Lung (tissue), 12 donors: ENCODE results near the gene DCLK1. TPM values are rescaled to one million over a fixed set of nuclear protein-coding genes. Genes with fewer than 3 reads are reported as not detected.

ENCODE experiments used
- ATAC-seq: fragments of 200-7000 bp; cut with Tn5 transposase; one replicate; pipeline ENCODE4 v1.9.1; 2020; ENCODE audit warnings: moderate number of reproducible peaks; ENCODE audit not compliant: insufficient read depth, low FRiP score
- DNase-seq, 3 donors: peaks; one replicate each; pipeline ENCODE4 v3.0.0-alpha.2; 2013 to 2017
- H3K27ac ChIP-seq, 2 donors: one replicate each; pipeline ENCODE4 v1.5.1; 2013; ENCODE audit warnings: mild to moderate bottlenecking in 2 of 2, moderate library complexity in 2 of 2, control low read depth in 1 of 2, inconsistent platforms in 1 of 2, low read depth in 1 of 2, low read length in 1 of 2
- H3K27me3 ChIP-seq, 3 donors: one replicate each; pipeline ENCODE4 v1.5.1; 2013; ENCODE audit warnings: low read length in 2 of 3; ENCODE audit not compliant: control insufficient read depth in 3 of 3, insufficient read depth in 3 of 3
- H3K36me3 ChIP-seq, 4 donors: one replicate each; pipeline ENCODE4 v1.5.1; 2013; ENCODE audit warnings: low read length in 4 of 4, mild to moderate bottlenecking in 1 of 4, moderate library complexity in 1 of 4; ENCODE audit not compliant: control insufficient read depth in 4 of 4, insufficient read depth in 4 of 4
- H3K4me1 ChIP-seq, 5 donors: one replicate each; pipeline ENCODE4 v1.5.1; 2013; ENCODE audit warnings: low read length in 5 of 5, mild to moderate bottlenecking in 2 of 5, moderate library complexity in 1 of 5; ENCODE audit not compliant: control insufficient read depth in 5 of 5, insufficient read depth in 5 of 5
- H3K4me3 ChIP-seq: one replicate; pipeline ENCODE4 v1.5.1; 2013; ENCODE audit warnings: mild to moderate bottlenecking, control low read depth, moderate library complexity
- H3K9ac ChIP-seq, 2 donors: one replicate each; pipeline ENCODE4 v1.5.1; 2013; ENCODE audit warnings: low read length in 2 of 2, control low read depth in 1 of 2; ENCODE audit not compliant: insufficient read depth in 1 of 2
- H3K9me3 ChIP-seq, 4 donors: one replicate each; pipeline ENCODE4 v1.5.1; 2013; ENCODE audit warnings: low read length in 3 of 4, mild to moderate bottlenecking in 1 of 4, moderate library complexity in 1 of 4; ENCODE audit not compliant: control insufficient read depth in 4 of 4, insufficient read depth in 3 of 4
- WGBS, 2 donors: extraction: QIAGEN DNeasy Blood & Tissue Kit; methylation state at CpG; one replicate each; pipeline ENCODE4 v1.1.7; 2013; 5-methylcytosine and 5-hydroxymethylcytosine counted together
- polyA plus RNA-seq, 2 donors: library from polyadenylated mRNA; stranded (reverse); fragments of 200-250 nt; gene quantifications; one replicate each; pipeline ENCODE4 v1.2.1, GENCODE V29; 2013
- total RNA-seq, 2 donors: library from RNA; depleted of rRNA in 1 of 2; stranded (reverse); fragments of >200 nt in 1 of 2; gene quantifications; one replicate each; pipeline ENCODE4 v1.2.1, GENCODE V29; 2014 to 2021
- TF ChIP-seq, protein P1 (sequence below): IDR thresholded peaks from 2 replicates; pipeline ENCODE4 v1.5.1; 2012; ENCODE audit warnings: mild to moderate bottlenecking; ENCODE audit errors: control extremely low read depth, extremely low read depth
- donor health status: control.
- donor health status: control.
- donor health status: Bipolar disorder and iron deficiency.
- donor health status: healthy.
- donor health status: DM: yes; HTN: yes; CAD: no.

DCLK1 gene
- total and polyA plus RNA-seq, 4 donors: 1.2 to 23.5 (median 7.0) TPM

DNA sequence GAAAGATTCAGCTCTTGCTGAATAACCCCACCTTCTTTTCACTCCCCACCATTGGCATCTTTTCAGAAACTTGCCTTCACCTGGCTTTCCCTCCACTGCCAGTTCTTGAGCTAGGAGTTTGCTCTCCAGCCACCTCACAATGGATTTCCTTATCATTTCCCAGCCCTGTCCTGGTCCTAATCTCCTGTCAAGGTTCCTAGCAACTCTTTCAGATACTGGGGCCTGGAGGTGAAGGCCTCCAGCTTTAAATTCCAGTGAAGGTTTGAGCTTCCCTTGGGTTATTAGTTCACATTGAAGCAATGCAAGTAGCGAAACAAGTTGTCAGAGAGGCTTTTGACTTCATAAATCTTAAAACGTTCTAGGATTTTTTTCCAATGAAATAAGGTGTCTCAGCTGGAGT is 333.9 kb downstream of the DCLK1 start:
- Histone ChIP-seq H3K4me1 (peaks cover 0 to 16% (median 2%) of the 10 kb centered on the region in 5 donors), H3K9ac (no peak overlapping the region), H3K9me3 (no peaks in the 10 kb centered on the region), H3K36me3 (no peaks in the 10 kb centered on the region), H3K27me3 (no peaks in the 10 kb centered on the region), H3K27ac (no peak overlapping the region), H3K4me3 (no peak overlapping the region)
- TF ChIP-seq, protein P1, sequence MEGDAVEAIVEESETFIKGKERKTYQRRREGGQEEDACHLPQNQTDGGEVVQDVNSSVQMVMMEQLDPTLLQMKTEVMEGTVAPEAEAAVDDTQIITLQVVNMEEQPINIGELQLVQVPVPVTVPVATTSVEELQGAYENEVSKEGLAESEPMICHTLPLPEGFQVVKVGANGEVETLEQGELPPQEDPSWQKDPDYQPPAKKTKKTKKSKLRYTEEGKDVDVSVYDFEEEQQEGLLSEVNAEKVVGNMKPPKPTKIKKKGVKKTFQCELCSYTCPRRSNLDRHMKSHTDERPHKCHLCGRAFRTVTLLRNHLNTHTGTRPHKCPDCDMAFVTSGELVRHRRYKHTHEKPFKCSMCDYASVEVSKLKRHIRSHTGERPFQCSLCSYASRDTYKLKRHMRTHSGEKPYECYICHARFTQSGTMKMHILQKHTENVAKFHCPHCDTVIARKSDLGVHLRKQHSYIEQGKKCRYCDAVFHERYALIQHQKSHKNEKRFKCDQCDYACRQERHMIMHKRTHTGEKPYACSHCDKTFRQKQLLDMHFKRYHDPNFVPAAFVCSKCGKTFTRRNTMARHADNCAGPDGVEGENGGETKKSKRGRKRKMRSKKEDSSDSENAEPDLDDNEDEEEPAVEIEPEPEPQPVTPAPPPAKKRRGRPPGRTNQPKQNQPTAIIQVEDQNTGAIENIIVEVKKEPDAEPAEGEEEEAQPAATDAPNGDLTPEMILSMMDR: no peak
- 68 to 77% methylated on average over 2 of the region's 2 CpGs for WGBS, 2 donors
- ATAC-seq (no peak), DNase-seq (no peak)

DNA sequence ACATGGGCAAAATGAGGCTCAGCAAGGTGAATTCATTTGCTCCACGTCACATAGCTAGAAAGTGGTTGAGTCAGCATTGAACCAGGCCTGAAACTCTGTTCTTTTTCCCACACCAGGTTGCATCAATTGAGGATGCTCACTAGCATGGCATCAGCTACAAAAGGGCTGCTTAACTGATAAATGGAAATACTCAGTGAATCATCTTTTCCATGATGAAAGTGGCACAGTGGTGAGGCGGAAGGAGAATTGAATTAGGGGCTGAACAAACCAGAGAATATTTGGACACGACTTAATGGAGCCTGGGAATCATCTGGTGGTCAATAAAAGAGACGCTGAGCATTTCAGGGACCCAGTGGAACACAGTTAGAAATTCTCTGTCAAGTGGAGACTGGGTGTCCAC is 334.6 kb downstream of the DCLK1 start:
- 85 to 88% methylated on average over 4 of the region's 4 CpGs for WGBS, 2 donors
- no peak for ATAC-seq
- Histone ChIP-seq H3K9me3 (no peaks in the 10 kb centered on the region), H3K4me3 (no peak overlapping the region), H3K36me3 (no peaks in the 10 kb centered on the region), H3K27me3 (no peaks in the 10 kb centered on the region), H3K9ac (no peak overlapping the region), H3K4me1 (peaks cover 0 to 22% (median 2%) of the 10 kb centered on the region in 5 donors), H3K27ac (no peak overlapping the region)
- TF ChIP-seq, protein P1: no peak
- DNase-seq: no peak

DNA sequence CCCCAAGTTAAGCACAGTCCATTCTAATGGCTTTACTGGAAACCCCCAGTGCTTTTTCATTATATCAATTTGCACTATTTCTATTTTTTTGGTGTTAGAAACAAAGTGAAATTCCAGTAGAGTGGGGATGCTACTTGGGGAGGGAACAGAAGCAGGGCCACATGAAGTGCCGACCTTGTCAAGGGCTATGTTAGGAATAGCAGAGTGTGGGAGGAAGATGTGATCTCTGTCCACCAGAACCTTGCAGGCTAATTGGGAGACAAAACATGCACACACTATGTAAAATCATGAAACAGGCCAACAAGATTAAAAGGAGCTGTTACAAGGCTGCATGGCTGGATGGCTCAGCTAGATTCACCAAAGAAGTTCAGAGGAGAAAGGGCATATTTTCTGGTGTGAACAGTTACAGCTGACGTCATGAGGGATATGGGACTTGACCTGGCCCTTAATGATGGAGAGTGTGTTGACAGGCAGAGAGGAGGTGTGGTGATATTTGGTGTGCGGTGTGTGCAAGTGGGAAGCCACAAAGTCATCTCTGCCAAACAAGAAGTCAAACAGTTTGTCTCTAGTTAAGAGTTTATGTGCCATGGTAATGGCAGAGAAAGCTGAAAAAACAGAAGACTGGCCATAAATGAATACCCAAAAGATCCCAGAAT is 336.3 kb downstream of the DCLK1 start:
- Histone ChIP-seq H3K4me3 (no peak overlapping the region), H3K4me1 (peaks cover 0 to 30% (median 3%) of the 10 kb centered on the region in 5 donors), H3K27ac (no peak overlapping the region), H3K9me3 (no peaks in the 10 kb centered on the region), H3K9ac (no peak overlapping the region), H3K36me3 (no peaks in the 10 kb centered on the region), H3K27me3 (no peaks in the 10 kb centered on the region)
- TF ChIP-seq, protein P1: no peak
- DNase-seq (no peak), ATAC-seq (no peak)
- WGBS, 2 donors: 65 to 78% methylated on average over 3 of the region's 3 CpGs

DNA sequence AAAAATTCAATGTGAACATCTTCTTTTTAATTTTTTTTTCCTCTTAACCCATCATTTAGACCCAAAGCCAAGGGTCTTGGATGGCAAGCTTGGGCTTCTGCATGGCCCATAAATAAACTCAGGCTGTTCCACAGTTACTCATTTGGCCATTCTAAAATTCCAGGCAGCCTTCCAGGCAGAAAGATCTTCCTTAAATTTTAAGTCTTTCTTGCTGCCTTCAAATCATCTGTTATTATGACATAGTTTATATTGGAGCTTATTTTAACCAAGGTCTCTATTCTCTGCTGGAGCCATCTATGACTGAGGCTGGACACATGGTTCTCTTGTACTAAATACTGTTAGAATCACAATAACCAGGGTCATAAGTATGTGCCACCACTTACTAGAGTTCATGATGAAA is 337.4 kb downstream of the DCLK1 start:
- H3K27me3 ChIP-seq: no peaks in the 10 kb centered on the region
- ATAC-seq: no peak
- H3K27ac ChIP-seq: no peak overlapping the region
- peaks cover 0 to 30% (median 3%) of the 10 kb centered on the region in 5 donors for H3K4me1 ChIP-seq
- no peak for DNase-seq
- TF ChIP-seq, protein P1: no peak
- no peaks in the 10 kb centered on the region for H3K36me3 ChIP-seq
- no peaks in the 10 kb centered on the region for H3K9me3 ChIP-seq
- H3K4me3 ChIP-seq: no peak overlapping the region
- no peak overlapping the region for H3K9ac ChIP-seq
